Measurements from ENCODE around the gene GCC1. TPM values are rescaled to one million over a fixed set of nuclear protein-coding genes. Genes with fewer than 3 reads are reported as not detected.
A peak's percentile ranks its signal among the peaks of the same experiment; 100 is the strongest.

Gene GCC1
- total and polyA plus RNA-seq, 2 donors (not counting 3 experiments of a cell fraction or from before 2014, with no cell fraction given), result 4.6 to 15.5 TPM

GRCh38 chr7:127616724-127617123 is 31.3 kb upstream of the GCC1 start:
- dilution Hi-C loops (cut with MboI; ENCODE audit: extremely low pct_ligation_motif_present, low sequenced_read_pairs), result no loop called here
- POLR2A ChIA-PET, result no interaction called here
- BruUV-seq (replicated peaks), result no TSS peak

DNA sequence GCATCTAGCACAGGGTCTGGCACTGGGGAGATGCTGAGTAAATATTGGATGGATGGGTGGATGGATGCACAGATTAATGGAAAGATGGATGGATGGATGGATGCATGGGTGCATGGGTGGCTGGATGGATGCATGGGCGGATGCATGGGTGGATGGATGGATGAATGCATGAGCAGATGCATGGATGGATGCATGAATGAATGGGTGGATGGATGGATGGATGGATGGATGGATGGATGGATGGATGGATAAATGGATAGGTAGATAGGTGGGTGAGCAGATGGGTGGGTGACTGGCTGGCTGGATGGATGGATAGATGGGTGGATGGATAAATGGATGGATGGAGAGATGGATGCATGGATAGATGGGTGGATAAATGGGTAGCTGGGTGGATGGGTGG is 26.9 kb upstream of the GCC1 start:
- ChIA-PET POLR2A (no interaction called here), CTCF (no interaction called here)
- Histone ChIP-seq H3K4me2 (ENCODE audit: insufficient read depth, low read length) (no peak overlapping the region), H3K27me3 (ENCODE audit: control insufficient read depth in 2 of 2, insufficient read depth in 2 of 2, low read length in 2 of 2) (peaks cover 12% of the 10 kb centered on the region in 2 experiments), H3K4me1 (ENCODE audit: control insufficient read depth, extremely low read depth, insufficient read depth, low read length) (no peaks in the 10 kb centered on the region), H3K36me3 (ENCODE audit: control insufficient read depth in 2 of 2, extremely low read depth in 1 of 2, insufficient read depth in 2 of 2, low read length in 2 of 2) (no peaks in the 10 kb centered on the region), H3K79me2 (ENCODE audit: control insufficient read depth, insufficient read depth, low read length) (no peaks in the 10 kb centered on the region), H2AFZ (ENCODE audit: low read depth, low read length) (no peak overlapping the region), H3K27ac (ENCODE audit: insufficient read depth, low read depth, low read length) (no peak overlapping the region), H3K9me3 (replicated peaks; ENCODE audit: control insufficient read depth, insufficient read depth, low read length) (no peaks in the 10 kb centered on the region), H3K9ac (replicated peaks; ENCODE audit: extremely low read depth, insufficient read depth, low read length) (no peak overlapping the region), H3K9me1 (replicated peaks; ENCODE audit: control insufficient read depth, extremely low read depth, insufficient read depth, low read length) (no peaks in the 10 kb centered on the region), H4K20me1 (replicated peaks; ENCODE audit: control insufficient read depth, extremely low read depth, insufficient read depth, low read length) (no peaks in the 10 kb centered on the region), H3K4me3 (replicated peaks in 1 of 3; ENCODE audit: insufficient read depth in 1 of 3, low read depth in 1 of 3, low read length in 3 of 3) (no peak overlapping the region)
- dilution Hi-C loops (cut with MboI; ENCODE audit: extremely low pct_ligation_motif_present, low sequenced_read_pairs), result no loop called here
- BruUV-seq (replicated peaks), result no TSS peak
- FAIRE-seq (no peak), DNase-seq (ENCODE audit: low read depth, low spot score) (no peak)
- TF ChIP-seq FOS (IDR thresholded peaks at IDR 0.05; ENCODE audit: borderline replicate concordance, insufficient read depth, low read length) (no peak), GATA2 (IDR thresholded peaks at IDR 0.05; ENCODE audit: insufficient read depth, insufficient read length, low read depth, low read length) (no peak), CTCF (IDR thresholded peaks at IDR 0.05; ENCODE audit: extremely low read depth in 1 of 2, insufficient read depth in 1 of 2, low read depth in 1 of 2, low read length in 2 of 2) (no peak), MYC (IDR thresholded peaks at IDR 0.05; ENCODE audit: low read depth, low read length) (no peak), JUN (IDR thresholded peaks at IDR 0.05; ENCODE audit: borderline replicate concordance, insufficient read depth, insufficient read length, low read depth) (no peak), EZH2 (IDR thresholded peaks at IDR 0.05; ENCODE audit: borderline replicate concordance, low read depth, low read length, severe bottlenecking) (no peak), POLR2AphosphoS5 (IDR thresholded peaks at IDR 0.05; ENCODE audit: insufficient read depth, low read depth, low read length) (no peak), POLR2A (IDR thresholded peaks at IDR 0.05; ENCODE audit: low read depth, low read length) (no peak)
- TF ChIP-seq, protein P1, sequence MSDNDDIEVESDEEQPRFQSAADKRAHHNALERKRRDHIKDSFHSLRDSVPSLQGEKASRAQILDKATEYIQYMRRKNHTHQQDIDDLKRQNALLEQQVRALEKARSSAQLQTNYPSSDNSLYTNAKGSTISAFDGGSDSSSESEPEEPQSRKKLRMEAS (IDR thresholded peaks at IDR 0.05; ENCODE audit: insufficient read depth, insufficient read length), result no peak
- intact Hi-C loops (cut with micrococcal nuclease), result no loop called here

More at GRCh38 chr7:127616724-127617123, 31.3 kb upstream of the GCC1 start:
- TF ChIP-seq FOS (IDR thresholded peaks at IDR 0.05; ENCODE audit: borderline replicate concordance, insufficient read depth, low read length) (no peak), EZH2 (IDR thresholded peaks at IDR 0.05; ENCODE audit: borderline replicate concordance, low read depth, low read length, severe bottlenecking) (peak; percentile 3)
- Histone ChIP-seq H4K20me1 (replicated peaks; ENCODE audit: control insufficient read depth, extremely low read depth, insufficient read depth, low read length) (no peaks in the 10 kb centered on the region), H3K9me3 (replicated peaks; ENCODE audit: control insufficient read depth, insufficient read depth, low read length) (no peaks in the 10 kb centered on the region), H3K4me3 (replicated peaks in 1 of 3; ENCODE audit: insufficient read depth in 1 of 3, low read depth in 1 of 3, low read length in 3 of 3) (no peak overlapping the region), H3K4me2 (ENCODE audit: insufficient read depth, low read length) (no peak overlapping the region), H3K36me3 (ENCODE audit: control insufficient read depth in 2 of 2, extremely low read depth in 1 of 2, insufficient read depth in 2 of 2, low read length in 2 of 2) (no peaks in the 10 kb centered on the region), H3K79me2 (ENCODE audit: control insufficient read depth, insufficient read depth, low read length) (no peaks in the 10 kb centered on the region), H3K27me3 (ENCODE audit: control insufficient read depth in 2 of 2, insufficient read depth in 2 of 2, low read length in 2 of 2) (peaks cover 27 to 28% of the 10 kb centered on the region in 2 experiments), H3K4me1 (ENCODE audit: control insufficient read depth, extremely low read depth, insufficient read depth, low read length) (no peaks in the 10 kb centered on the region), H3K9me1 (replicated peaks; ENCODE audit: control insufficient read depth, extremely low read depth, insufficient read depth, low read length) (no peaks in the 10 kb centered on the region), H2AFZ (ENCODE audit: low read depth, low read length) (no peak overlapping the region), H3K27ac (ENCODE audit: insufficient read depth, low read depth, low read length) (no peak overlapping the region), H3K9ac (replicated peaks; ENCODE audit: extremely low read depth, insufficient read depth, low read length) (no peak overlapping the region)
- intact Hi-C loops (cut with micrococcal nuclease), result no loop called here
- DNase-seq (ENCODE audit: low read depth, low spot score), result no peak
- CTCF ChIA-PET, result interaction anchor here (1.1 to 1.6 kb wide), 2 partner anchors 9 to 12 kb away, joined by 3 to 5 read pairs; no protein-coding TSS in a partner anchor
- no peak for FAIRE-seq
